Activated CD8-positive, alpha-beta memory T cell treated with anti-CD3 and anti-CD28 coated beads for 4 hours (primary cell): ENCODE measurements around the gene GANC.
"Not testable (repeated sequence)": the region's sequence is repeated elsewhere in the genome, so short reads cannot be mapped to it uniquely, and the experiment has no call there.

Source experiments
- DNase-seq, 2 donors: peaks; one replicate each; pipeline ENCODE4 v3.0.0-alpha.2; 2020; ENCODE audit warnings: low read depth in 2 of 2

The GANC gene

DNA sequence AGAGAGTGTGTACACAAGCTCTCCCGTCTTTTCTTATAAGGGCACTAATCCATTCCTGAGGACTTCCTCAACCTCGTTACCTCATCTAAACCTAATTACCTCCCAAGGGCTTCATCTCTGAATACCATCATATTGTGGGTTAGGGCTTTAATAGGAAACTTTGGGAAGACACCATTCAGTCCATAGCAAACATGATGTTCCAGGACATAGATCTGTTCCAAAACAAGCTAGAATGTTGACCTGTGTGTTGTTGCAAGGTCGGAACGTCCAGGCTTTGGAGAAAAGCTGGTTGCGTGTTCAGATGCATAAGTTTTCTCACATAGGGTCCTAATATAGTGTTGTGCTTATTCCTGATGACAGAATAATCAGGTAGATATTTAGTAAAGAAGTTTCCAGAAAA is 9.9 kb downstream of the GANC start:
- DNase-seq = no peak

DNA sequence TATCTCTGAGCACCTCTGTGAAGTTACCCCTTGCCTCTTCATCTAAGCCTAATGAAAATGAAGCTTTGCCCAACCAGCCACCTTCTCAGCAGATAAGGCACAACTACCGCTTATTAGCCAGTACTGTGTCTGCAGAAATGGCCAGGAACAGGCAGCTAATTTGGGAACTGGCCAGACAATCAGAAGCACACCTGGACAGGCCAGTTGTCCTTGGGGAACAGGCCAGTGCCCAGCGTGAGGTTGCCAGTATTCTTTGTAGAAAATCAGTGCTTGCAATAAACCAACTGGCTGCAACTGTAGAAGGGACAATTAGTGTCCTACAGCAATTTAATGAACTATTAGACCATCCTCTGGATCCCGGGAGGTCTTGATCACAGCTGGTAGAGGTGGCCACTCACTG is 10.7 kb downstream of the GANC start:
- DNase-seq = no peak

DNA sequence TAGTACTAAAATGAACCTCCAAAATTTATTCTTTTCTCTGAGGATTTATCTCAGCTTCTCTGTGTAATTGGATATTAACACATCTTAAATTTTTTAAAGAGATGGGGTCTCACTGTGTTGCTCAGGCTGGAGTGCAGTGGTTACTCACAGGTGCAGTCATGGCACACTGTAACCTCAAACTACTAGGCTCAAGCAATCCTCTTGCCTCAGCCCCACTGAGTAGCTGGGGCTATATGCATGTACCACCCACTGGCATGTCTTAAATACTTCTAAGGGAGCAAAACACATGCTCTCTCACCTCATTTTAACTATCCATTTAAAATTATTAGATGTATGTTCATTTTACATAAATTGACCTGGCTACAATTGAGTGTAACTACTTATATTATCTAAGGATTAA is 11.6 kb downstream of the GANC start:
- no peak for DNase-seq

DNA sequence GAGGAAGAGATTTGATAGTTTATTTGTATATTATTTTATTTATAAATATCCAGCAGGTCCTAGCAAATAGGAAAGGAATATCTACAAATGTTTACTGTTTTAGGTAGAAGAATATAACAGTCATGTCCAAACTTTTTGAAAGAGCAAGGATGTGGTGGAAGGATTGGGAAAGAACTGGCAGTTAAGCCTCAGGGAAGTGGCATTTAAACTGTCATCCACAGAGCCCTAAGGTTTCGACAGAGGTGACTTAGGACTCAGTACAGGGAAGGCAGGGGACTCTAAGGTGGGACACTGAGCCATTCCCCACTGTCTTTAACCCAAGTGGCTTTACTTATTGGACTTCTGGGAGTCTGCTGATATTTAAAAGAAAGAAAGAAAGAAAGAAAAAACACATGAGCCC is 12.0 kb downstream of the GANC start:
- DNase-seq = no peak

DNA sequence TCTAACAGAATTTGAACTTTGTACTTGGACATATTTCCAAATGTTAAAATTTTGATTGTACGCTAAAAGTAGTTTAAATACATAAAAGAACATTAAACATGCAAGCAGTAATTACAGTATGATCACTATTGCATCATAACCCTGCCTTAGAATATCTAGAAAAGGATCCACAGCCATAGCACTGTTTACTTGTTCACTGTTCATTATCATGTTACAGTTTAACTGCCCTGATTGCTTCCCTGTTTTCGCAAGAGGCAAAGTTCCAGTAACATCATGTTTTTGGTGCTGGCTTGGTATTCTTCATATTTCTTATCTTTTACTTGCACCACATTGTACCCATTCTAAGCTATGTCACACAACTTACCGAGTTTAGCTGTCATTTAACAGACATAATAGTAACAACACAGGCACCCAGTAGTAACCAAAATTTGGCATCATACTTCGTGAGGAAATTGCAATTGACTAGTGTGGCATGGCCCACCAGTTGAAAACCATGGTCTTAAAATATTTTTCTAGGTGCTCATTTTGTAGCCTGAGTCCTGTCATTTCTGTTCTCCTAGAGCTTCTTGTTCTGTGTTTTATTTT is 13.5 kb downstream of the GANC start:
- DNase-seq = no peak

DNA sequence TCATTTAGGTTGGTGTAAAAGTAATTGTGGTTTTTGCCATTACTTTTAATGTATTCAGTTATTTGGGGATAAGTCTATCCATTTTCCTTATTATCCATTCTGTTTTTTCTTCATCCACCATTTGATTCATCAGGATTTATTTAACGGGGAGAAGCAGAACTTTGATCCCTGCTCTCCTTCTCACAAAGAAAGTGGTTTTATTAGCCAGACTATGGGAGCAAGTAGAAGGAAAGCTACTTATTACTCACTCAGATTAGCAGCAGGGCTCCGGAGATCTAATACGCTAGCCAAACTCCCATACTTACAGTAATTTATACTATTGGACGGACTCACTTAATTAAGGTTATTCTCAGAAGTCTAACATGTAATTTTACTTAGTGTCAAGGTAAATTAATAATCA is 14.9 kb downstream of the GANC start:
- no peak for DNase-seq

DNA sequence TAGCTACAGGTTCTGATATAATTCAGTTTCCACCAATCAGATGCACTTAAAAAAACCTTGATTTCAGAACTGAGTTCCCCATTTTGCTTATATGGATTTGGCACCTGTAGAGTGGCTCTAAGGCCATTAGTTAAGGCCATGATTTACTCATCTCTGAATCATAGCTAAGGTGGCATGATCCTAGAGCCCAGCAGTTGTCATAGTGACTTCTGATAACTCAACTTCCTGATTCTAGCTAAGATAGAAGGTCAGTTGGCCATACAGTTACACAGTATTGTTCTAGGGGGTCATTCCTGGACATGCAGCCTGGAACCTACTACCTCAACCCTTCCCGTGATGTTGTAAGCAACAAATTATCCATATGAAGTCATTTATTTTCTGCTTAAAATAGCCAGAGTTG is 16.2 kb downstream of the GANC start:
- DNase-seq = no peak

DNA sequence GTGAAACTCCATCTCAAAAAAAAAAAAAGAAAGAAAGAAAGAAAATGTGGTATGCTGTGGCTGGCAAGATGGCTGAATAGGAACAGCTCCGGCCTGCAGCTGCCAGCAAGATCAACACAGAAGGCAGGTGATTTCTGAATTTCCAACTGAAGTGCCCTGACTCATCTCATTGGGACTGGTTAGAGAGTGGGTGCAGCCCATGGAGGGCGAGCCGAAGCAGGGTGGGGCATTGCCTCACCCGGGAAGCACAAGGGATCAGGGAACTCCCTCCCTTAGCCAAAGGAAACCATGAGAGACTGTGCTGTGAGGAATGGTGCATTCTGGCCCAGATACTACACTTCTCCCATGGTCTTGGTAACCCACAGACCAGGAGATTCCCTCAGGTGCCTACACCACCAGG is 28.0 kb downstream of the GANC start:
- DNase-seq = not testable (repeated sequence)

DNA sequence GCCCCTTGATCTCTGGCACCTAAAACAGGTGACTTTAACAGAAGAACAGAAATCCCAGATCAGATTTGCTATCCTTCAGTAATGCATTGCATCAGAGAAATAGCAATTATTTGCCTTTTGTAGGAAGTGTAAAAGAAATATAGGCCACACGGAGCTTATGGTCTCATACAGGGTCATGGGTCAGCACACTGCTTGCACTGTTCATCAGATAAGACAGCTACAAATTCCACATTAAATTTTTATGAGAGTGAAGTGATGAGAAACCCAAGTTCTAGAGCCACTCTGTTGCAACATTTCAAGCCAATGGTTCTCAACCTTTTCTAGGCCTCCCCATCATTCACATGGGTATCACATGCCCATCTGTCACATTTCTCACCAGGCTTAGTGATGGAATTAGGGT is 33.7 kb downstream of the GANC start:
- no peak for DNase-seq

DNA sequence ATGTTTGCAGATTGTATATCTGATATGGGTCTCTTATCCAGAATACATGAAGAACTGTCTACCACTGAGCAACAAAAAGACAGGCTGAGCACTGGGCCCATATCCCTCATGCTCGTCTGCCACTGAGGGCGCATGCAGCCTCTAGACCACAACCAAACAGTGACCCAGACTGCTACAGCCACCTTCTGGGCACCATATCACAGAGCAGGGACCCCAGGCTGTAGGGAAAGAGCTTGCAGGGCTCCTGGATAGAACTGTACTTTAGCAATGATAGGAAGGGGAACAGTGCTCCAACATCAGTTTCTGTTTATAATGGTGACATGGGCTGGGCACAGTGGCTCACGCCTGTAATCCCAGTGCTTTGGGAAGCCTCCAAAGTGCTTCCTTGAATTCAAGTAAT is 40.5 kb downstream of the GANC start:
- no peak for DNase-seq

DNA sequence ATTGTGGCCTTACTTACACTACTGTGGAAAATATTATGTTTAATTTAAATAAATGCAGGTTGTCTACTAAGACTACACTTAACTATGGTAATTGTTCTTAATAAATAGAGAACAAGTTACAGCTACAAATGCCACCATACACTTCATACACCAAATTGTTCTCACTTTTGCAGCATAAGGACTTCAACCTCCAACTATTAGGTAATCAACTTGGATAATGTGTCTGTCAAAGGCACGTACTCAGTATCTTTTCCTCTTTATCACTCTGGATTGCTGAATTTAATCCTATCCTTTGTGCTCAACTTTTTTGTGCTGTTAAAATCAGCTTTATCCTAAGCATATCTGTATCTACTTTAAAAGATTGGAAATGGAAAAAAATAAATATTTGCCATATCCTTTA is 41.8 kb downstream of the GANC start:
- DNase-seq = no peak

DNA sequence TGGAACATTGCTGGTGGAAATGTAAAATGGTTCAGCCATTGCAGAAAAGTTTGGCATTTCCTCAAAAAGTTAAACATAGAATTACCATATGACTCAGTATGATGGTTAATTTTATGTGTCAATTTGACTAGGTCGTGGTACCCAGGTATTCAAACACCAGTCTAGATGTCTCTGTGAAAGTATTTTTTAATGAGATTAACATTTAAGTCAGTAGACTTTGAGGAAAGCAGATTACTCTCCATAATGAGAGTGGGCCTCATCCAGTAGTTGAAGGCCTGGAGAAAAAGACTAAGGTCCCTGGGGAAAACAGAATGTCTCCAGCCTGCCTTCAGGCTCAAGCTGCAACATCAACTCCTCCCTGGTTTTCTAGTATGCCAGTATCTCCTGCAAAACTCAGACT is 42.5 kb downstream of the GANC start:
- DNase-seq = no peak

DNA sequence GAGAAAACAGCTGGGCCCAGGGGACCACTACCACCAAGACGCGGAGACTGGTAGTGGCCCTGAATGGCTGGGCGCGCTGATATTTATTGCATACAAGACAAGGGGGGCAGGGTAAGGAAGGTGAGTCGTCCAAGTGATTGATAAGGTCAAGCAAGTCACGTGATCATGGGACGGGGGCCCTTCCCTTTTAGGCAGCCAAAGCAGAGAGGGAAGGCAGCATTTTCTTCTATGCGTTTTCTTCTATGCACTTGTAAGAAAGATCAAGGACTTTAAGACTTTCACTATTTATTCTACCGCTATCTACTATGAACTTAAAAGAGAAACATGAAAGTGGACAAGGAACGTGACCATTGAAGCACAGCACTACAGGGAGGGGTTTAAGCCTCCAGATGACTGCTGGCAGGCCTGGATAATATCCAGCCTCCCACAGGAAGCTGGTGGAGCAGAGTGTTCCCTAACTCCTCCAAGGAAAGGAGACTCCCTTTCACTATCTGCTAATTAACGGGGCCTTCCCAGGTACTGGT is 43.3 kb downstream of the GANC start:
- DNase-seq = not testable (repeated sequence)

DNA sequence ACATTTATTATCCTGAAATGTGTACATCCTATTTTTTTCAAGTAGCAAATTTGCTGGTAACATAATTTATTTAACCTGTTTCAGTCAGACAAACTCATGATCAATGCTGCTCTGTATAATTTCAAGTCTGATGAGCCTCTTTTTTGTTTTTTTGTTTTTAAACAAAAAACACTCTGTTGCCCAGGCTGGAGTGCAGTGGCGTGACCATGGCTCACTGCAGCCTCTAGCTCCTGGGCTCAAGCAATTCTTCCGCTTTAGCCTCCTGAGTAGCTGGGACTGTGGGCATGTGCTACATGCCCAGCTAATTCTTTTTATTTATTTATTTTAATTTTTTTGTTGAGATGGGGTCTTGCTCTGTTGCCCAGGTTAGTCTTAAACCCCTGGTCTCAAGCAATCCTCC is 46.2 kb downstream of the GANC start:
- no peak for DNase-seq

DNA sequence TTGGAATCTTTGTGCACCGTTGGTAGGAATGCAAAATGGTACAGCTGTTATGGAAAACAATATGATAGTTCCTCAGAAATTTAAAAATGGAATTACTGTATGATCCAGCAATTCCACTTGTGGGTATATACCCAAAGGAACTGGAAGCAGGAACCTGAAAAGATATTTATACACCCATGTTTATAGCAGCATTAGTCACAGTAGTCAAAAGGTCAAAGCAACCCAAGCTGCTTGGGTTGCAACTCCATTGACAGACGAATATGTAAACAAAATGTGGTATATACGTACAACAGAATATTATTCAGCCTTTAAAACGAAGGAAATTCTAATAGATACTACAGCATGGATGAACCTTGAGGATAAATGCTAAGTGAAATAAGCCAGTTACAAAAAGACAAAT is 51.3 kb downstream of the GANC start:
- no peak for DNase-seq

DNA sequence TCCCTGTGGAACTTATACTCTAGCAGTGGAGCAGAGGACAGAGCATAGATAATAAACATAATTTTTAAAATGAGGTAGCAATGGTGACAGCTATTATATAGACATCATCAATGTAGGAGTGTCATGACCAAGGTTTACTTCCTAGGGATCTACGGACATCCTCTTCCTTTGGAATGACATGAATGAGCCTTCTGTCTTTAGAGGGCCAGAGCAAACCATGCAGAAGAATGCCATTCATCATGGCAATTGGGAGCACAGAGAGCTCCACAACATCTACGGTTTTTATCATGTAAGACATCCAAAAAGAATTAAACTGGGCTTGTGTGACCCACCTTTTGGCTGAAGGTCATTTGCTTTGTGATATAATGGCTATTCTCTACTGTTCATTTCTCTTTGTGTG is 56.2 kb downstream of the GANC start:
- no peak for DNase-seq

DNA sequence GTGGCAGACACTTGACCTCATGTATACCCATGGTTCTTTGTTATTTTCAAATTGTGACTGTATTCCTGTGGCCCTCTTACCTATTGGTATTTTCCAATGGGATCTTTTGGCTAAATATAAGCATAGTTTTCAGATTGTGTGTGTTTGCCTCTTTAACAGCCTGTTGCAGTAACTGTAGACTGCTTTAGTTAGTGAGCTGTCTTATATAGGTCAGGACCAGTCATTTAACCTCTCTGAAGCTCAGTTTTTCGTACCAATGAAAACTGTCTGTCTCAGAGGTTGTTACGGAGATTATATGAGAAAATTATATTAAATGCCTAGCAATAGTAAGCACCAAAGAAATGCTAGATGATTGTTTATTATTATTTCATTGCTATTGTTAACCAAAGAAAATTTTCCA is 57.0 kb downstream of the GANC start:
- no peak for DNase-seq

DNA sequence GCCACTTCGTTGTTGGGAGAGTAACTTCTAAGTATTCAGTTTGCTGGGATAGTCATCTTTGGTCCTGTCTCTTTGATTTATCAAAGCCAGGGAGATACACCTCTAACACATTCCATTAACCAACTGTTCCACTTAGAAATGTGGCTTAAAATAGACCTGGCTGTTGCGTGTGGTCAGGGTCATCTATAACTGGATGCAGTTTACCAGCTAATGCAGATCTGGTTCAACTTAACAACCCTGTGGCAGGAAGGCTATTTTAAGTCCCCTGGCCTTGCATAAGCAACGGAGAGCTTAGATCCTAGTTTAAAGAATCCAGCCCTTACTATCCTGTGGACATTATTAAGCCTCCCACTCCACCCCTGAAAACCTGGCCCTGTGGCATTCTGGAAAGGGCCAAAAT is 58.2 kb downstream of the GANC start:
- DNase-seq = no peak

DNA sequence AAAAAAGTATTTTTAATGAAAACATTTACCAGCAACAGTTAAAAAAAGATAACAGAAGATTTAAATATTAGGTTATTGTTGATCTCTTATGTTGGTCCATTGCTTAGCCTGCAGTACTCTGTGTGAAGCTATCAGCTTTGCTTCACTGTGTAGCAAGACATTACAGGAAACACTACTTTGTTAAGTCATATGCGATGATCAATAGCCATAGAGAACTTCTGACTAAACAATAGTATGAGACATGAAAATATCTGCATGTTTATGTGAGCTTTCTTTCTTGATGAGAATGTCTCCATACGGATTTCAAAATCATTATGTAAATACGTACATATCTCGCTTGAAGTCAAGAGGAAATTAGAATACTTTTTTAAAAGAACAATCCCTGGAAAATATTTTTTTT is 59.3 kb downstream of the GANC start:
- DNase-seq = no peak

DNA sequence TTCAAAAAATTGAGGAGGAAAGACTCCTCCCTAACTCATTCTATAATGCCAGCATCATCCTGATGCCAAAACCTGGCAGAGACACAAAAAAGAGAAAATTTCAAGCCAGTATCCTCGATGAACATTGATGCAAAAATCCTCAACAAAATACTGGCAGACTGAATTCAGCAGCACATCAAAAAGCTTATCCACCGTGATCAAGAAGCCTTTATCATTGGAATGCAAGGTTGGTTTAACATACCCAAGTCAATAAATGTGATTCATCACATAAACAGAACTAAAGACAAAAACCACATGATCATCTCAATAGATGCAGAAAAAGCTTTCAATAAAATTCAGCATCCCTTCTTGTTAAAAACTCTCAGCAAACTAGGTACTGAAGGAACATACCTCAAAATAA is 62.1 kb downstream of the GANC start:
- no peak for DNase-seq

DNA sequence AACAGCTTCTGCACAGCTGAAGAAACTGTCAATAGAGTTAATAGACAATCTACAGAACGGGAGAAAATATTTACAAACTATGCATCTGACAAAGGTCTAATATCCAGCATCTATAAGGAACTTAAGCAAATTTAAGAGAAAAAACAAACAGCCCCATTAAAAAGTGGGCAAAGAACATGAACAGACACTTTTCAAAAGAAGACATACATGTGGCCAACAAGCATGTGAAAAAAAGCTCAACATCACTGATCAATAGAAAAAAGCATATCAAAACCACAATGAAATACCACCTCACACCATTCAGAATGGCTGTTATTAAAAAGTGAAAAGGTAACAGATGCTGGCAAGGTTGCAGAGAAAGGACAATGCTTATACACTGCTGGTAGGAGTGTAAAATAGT is 63.6 kb downstream of the GANC start:
- not testable (repeated sequence) for DNase-seq

DNA sequence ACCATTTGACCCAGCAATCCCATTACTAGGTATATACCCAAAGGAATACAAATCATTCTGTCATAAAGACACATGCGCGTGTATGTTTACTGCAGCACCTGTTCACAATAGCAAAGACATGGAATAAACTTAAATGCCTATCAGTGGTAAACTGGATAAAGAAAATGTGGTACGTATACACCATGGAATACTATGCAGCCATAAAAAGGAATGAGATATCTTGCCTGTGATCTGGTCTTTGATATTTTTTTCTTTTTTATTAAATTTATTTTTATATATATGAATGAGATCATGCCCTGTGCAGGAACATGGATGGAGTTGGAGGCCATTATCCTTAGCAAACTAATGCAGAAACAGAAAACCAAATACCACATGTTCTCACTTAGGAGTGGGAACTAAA is 64.1 kb downstream of the GANC start:
- DNase-seq = not testable (repeated sequence)

DNA sequence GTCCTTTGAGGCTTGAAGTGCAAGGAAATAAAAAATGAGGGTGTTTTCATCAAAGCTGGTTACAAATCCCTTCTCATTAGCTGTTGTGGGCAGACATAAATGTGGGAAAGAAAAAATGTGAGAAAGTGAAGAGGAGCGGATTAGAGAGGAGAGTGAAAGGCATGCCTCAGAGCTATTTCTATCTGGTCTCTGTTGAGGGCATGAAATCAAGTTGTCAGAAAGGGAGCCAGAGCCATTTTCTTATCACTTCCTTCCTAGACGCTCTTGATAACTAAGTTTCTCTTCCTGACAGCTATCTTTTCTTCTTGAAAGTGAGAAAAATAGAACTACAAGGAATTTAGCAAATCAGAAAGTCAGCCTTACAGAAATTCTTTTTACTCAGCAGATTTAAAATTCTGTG is 65.5 kb downstream of the GANC start:
- DNase-seq = no peak

DNA sequence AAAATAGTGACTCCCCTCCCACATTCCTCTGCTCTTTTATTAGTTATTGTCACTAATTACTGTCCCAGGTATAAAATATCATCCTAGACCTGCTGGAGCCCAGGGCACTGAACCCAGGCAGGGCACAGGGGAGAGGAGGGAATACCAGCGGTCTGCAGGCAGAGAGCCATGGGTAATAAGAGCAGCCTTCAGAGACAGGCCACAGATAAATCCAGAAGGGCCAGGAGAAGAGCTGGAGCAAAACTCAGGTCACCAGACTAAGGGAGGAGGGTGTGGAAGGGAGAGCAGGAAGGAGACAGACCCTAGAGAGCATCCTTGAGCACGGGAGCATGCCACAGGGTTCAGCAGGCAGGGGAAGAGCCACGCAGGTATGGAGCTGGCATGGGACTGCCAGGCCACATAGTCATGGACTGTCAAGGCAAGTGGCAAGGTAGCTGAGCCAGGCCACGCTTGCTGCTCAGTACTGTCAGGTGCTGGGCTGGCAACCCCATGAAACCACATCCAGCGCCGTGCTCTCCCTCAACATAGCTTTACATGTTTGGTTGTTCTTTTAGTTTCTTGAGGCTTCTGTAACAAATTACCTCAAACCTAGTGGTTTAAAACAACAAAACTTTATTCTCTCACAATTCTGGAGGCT is 70.7 kb downstream of the GANC start:
- DNase-seq = no peak
